ENCODE data around the gene TLX3. TPM values are rescaled to one million over a fixed set of nuclear protein-coding genes. Genes with fewer than 3 reads are reported as not detected.

The TLX3 gene
- total RNA-seq, 1 experiment from 2014 or later, result not detected

- H2BK5ac ChIP-seq (ENCODE audit: insufficient read length, low read length), result no peak overlapping the region
- Mint-ChIP-seq H3K27me3 (ENCODE audit: low read depth) (no peaks in the 10 kb centered on the region), H3K9me3 (no peaks in the 10 kb centered on the region), H3K27ac (no peak overlapping the region), H3K4me1 (no peaks in the 10 kb centered on the region), H3K36me3 (ENCODE audit: insufficient read depth in 1 of 3, low read depth in 3 of 3) (no peaks in the 10 kb centered on the region), H3K4me3 (no peak overlapping the region)
- no peak overlapping the region for H2BK120ac ChIP-seq (ENCODE audit: low read depth, low read length, poor library complexity, severe bottlenecking)
- DNase-seq, result no peak
- H3K23ac ChIP-seq (ENCODE audit: insufficient read length, low read depth, low read length), result no peak overlapping the region
- no peak overlapping the region for H3K9ac ChIP-seq (ENCODE audit: extremely low read depth, insufficient read length, low read length)
- no peak overlapping the region for H2AK5ac ChIP-seq (ENCODE audit: insufficient read length, low read length)
- no peak overlapping the region for H3K4ac ChIP-seq (ENCODE audit: low read depth, low read length)
- H3K4me2 ChIP-seq (ENCODE audit: insufficient read depth, insufficient read length, low read length), result no peak overlapping the region
- no peak overlapping the region for H2AFZ ChIP-seq (ENCODE audit: low read length)
- H3K79me2 ChIP-seq (ENCODE audit: insufficient read depth, low read length), result no peaks in the 10 kb centered on the region
- no peak overlapping the region for H2BK15ac ChIP-seq (ENCODE audit: low read depth, low read length)
- no CpG with 5 or more reads among the region's 2 CpGs for WGBS (ENCODE audit: extremely low coverage, insufficient read length, low lambda C conversion rate)
- H3K4me1 ChIP-seq (ENCODE audit: insufficient read depth, low read length), result no peaks in the 10 kb centered on the region
- no peak overlapping the region for H4K5ac ChIP-seq (ENCODE audit: insufficient read length, low read depth, low read length)
- no peak overlapping the region for H3K56ac ChIP-seq (ENCODE audit: insufficient read length, low read depth, low read length)
- no peak for TF ChIP-seq CTCF (conservative IDR thresholded peaks at IDR 0.05)
- no peaks in the 10 kb centered on the region for H4K20me1 ChIP-seq (ENCODE audit: control insufficient read depth, insufficient read depth, insufficient read length)
- H2BK12ac ChIP-seq (ENCODE audit: insufficient read length, low read depth, low read length), result no peak overlapping the region
- H3K79me1 ChIP-seq (ENCODE audit: insufficient read depth, low read depth, low read length, poor library complexity, severe bottlenecking), result no peaks in the 10 kb centered on the region
- H2BK20ac ChIP-seq (ENCODE audit: low read depth, low read length, poor library complexity, severe bottlenecking), result no peak overlapping the region
- H3K18ac ChIP-seq (ENCODE audit: insufficient read length, low read depth, low read length), result no peak overlapping the region
- no peaks in the 10 kb centered on the region for H3K9me3 ChIP-seq (ENCODE audit: control insufficient read depth, low read depth, low read length)
- no peak overlapping the region for H3K27ac ChIP-seq (ENCODE audit: insufficient read length, low read depth, low read length)
- no peak overlapping the region for H3T11ph ChIP-seq (ENCODE audit: low read length)
- no peaks in the 10 kb centered on the region for H3K27me3 ChIP-seq (ENCODE audit: insufficient read depth, low read length)
- no peak overlapping the region for H4K8ac ChIP-seq (replicated peaks; ENCODE audit: insufficient read length, low read depth, low read length)
- H4K91ac ChIP-seq (ENCODE audit: insufficient read length, low read depth, low read length), result no peak overlapping the region
- no peak overlapping the region for H3K14ac ChIP-seq (ENCODE audit: insufficient read depth, low read length)
- no peaks in the 10 kb centered on the region for H3K23me2 ChIP-seq (ENCODE audit: insufficient read length, low read depth, low read length, poor library complexity, severe bottlenecking)
Observed at GRCh38 chr5:171264843-171265242, 44.2 kb upstream of the TLX3 start.
